ENCODE measurements around the gene ZNF546.

DNA sequence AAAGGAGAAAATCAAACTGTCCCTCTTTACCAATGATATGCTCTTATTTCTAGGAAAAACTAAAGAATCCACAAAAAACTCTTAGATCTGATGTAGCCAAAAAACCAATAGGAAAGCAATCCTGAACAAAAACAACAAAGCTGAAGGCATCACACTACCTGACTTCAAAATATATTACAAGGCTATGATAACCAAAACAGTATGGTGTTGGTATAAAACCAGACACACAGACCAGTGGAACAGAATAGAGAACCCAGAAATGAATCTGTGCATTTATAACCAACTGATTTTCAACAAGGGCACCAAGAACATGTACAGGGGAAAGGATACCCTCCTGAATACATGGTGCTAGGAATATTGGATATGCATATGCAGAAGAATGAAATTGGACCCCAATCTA lies 9.7 kb upstream of the ZNF546 start:
- TF ChIP-seq GATA2 (IDR thresholded peaks at IDR 0.05; ENCODE audit: low read depth, low read length) (no peak), GATA3 (IDR thresholded peaks at IDR 0.05; ENCODE audit: low read depth, low read length) (no peak)
